Measurements from ENCODE around the gene IRF7.

The IRF7 gene

DNA sequence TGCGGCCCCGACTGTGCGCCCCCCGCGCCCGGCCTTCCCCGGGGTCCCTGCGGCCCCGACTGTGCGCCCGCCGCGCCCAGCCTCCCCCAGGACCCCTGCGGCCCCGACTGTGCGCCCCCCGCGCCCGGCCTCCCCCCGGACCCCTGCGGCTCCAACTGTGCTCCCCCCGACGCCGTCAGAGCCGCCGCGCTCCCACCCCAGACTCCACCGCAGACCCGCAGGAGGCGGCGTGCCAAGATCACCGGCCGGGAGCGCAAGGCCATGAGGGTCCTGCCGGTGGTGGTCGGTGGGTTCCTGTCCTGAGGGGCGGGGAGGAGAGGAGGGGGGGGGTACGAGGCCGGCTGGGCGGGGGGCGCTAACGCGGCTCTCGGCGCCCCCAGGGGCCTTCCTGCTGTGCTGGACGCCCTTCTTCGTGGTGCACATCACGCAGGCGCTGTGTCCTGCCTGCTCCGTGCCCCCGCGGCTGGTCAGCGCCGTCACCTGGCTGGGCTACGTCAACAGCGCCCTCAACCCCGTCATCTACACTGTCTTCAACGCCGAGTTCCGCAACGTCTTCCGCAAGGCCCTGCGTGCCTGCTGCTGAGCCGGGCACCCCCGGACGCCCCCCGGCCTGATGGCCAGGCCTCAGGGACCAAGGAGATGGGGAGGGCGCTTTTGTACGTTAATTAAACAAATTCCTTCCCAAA, 24.4 kb upstream of the IRF7 start:
- no peak for DNase-seq

DNA sequence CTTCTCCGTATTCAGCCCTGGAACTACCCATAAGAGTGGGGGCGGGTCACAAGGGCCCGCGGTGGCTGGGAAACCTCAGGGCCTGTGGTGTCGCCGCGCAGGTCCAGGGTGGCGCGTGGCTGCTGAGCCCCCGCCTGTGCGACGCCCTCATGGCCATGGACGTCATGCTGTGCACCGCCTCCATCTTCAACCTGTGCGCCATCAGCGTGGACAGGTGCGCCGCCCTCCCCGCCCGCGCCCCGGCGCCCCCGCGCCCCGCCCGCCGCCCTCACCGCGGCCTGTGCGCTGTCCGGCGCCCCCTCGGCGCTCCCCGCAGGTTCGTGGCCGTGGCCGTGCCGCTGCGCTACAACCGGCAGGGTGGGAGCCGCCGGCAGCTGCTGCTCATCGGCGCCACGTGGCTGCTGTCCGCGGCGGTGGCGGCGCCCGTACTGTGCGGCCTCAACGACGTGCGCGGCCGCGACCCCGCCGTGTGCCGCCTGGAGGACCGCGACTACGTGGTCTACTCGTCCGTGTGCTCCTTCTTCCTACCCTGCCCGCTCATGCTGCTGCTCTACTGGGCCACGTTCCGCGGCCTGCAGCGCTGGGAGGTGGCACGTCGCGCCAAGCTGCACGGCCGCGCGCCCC, 23.7 kb upstream of the IRF7 start:
- no peak for DNase-seq

DNA sequence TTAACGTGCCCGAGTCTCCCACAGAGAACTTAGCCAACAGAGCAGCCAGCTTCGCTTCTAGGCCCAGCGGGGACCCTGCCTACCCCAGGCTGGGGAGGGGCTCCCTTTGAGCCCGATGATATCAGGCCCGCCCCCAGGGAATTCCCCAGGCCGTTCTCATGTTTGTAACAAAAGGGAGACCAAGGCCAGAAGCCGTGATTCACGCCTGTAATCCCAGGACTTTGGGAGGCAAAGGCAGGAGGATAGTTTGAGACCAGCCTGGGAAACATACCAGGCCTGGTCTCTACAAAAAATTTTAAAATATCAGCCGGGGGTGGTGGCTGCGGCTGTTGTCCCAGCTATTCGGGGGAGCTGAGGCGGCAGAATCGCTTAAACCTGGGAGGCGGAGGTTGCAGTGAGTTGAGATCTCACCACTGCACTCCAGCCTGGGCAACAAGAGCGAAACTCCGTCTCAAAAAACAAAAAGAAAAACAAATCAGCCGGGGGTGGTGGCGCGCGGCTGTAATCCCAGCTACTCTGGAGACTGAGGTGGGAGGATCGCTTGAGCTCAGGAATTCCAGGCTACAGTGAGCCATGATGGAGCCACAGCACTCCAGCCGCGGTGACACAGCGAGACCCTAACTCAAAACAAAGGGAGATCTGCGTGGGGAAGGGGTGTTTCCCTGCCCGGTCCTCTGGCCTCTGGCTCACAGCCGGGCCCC, 23.0 kb upstream of the IRF7 start:
- no peak for DNase-seq

DNA sequence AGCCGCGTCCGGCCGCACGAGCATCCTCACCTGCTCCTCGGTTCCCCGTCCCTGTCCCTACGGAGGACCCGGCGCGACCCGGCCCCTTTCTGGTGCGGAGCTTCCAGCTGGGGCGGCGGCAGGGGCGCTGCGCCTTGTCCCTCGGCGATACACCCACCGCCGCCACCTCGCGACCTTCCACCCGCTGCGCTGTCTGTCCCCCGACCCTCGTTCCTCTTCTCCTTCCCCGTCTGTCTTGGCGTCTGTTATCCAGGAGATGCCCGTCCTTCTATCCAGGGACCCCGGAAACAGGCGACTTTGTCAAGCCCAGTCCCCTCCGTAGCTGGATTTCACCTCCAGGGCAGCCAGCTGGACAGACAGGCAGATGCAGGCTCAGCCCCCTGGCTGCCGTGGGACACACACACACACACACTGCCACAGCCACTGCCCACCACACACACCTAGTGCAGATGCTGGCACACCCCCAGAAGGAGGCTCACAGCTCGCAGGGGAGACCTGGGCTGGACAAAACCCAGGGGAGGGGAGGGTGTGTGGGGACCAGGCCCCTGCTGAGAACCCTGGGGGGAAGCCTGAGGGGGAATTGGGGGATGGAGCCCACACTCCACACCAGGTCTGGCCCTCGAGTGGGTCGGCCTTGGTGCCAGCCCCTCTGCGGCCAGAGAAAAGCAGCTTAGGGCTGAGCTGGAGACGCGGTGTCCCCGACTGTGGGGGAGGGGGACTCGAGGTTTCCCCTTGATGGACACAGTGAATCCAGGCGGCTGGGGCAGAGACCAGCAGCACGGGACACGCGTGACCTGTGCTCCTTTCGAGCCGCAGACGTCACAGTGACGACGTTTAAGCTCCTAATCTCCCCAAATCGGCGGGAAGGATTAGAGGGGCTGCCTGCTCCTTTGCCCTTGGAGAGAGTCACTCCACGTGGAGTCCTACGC, 22.1 kb upstream of the IRF7 start:
- no peak for DNase-seq

DNA sequence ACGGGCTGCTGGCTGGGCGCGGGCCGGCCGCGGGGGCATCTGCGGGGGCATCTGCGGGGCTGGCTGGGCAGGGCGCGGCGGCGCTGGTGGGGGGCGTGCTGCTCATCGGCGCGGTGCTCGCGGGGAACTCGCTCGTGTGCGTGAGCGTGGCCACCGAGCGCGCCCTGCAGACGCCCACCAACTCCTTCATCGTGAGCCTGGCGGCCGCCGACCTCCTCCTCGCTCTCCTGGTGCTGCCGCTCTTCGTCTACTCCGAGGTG, 21.5 kb upstream of the IRF7 start:
- DNase-seq: no peak

DNA sequence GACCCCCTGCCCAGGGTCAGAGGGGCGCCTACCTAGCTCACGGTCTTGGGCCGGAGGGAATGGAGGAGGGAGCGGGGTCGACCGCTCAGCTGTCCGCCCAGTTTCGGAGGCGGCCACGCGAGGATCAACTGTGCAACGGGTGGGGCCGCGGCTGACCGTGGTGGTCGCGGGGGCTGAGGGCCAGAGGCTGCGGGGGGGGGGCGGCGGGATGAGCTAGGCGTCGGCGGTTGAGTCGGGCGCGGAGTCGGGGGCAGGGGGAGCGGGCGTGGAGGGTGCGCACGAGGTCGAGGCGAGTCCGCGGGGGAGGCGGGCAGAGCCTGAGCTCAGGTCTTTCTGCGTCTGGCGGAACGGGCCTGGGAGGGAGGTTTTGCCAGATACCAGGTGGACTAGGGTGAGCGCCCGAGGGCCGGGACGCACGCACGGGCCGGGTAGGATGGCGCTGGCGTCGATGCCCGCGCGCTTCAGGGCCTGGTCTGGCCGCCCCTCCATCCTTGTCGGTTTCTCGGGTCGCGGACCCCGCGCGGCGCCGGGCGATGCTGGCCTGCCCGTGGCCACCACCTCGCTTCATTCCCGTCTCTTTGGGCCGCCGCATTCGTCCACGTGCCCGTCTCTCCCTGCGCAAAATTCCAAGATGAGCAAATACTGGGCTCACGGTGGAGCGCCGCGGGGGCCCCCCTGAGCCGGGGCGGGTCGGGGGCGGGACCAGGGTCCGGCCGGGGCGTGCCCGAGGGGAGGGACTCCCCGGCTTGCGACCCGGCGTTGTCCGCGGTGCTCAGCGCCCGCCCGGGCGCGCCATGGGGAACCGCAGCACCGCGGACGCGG, 21.0 kb upstream of the IRF7 start, which contains the start of gene DRD4:
TSS of gene DRD4 (plus strand) at position 759 of the 822 bp plus-strand sequence. CDS start at position 795, 36 bp downstream.
- DNase-seq: no peak

DNA sequence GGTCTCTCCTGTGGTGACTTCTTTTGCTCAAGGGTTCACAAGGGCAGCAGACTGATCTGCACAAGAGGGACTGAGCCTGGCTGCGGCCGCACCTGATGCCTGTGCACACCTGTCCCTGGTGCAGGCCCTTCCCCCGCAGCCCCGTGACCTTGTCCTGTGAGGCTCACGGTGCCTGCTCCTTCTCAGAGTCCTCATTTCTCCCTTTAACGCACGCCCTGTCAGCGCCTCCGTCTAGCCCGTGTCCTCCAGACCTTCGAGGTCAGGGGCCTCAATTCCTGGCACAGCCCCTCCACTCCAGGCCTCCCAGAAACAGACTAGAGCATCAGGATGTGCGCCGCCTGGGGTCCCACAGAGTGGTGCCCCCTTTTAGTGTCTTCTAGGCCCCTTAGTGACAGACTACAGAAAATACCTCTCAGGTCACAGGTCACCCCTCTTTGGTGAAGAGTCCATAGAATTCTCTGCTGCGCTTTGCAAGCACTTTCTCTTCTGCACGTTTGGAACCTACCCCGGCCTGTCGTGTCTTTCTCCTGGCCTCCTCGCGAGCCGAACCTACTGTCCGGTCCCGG, 20.3 kb upstream of the IRF7 start:
- no peak for DNase-seq

DNA sequence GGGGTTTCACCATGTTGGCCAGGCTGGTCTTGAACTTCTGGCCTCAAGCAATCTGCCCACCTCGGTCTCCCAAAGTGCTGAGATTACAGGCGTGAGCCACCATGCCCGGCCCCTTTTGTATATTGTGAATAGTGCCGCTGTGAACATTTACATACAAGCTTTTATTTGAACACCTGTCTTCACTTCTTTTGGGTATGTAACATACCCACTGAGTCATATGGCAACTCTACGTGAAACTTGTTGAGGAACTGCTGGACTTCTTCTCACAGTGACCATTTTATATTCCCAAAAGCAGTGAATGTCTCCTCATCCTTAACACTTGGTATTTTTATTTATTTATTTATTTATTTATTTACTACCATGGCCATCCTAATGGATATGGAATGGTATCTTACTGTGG, 15.1 kb upstream of the IRF7 start:
- no peak for DNase-seq

DNA sequence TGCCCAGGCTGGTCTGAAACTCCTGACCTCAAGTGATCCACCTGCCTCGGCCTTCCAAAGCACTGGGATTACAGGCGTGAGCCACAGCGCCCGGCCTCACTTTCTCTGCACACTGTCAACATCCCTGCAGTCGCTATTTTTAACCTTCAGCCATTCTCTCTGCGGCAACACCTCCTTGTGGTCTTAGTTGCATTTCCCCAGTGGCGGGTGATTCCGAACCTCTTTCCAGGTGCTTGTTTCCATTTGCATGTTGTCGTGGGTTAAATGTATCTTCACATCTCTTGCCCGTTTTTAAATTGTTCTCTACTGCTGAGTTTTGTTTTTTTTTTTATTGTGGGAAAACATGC, 13.5 kb upstream of the IRF7 start:
- peak in 1 of 3 experiments; percentile 48 for DNase-seq

DNA sequence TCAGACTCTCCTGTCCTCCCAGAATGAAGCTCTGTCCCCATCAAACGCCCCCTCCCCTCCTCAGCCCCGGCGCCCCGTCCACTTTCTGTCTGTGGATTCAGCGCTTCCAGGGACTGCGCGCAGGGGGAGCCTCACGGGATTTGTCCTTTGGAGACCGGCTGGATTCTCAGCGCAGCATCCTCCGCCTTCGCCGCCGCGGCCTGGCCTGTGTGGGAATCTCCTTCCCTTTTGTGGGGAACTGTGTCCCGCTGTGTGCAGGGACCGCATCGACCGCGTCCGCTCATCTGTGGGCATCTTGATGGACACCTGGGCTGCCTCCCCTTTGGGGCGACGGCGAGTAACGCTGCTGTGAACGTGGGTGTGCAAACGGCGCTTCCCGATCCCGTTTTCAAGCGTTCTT, 12.3 kb upstream of the IRF7 start:
- no peak for DNase-seq

DNA sequence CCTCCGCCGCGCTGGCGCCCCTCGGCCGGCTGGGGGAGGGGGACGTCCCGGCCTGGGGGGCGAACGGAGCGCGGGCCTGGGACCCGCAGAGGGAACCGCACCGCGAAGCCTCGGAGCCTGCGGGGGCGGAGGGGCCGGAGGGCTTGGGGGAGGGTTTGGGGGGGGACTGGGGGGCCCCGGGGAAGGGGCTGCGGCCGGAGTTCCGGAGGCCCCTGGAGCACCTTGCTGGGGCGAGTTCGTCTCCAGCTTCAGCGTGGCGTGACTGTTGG, 11.5 kb upstream of the IRF7 start:
- no peak for DNase-seq

DNA sequence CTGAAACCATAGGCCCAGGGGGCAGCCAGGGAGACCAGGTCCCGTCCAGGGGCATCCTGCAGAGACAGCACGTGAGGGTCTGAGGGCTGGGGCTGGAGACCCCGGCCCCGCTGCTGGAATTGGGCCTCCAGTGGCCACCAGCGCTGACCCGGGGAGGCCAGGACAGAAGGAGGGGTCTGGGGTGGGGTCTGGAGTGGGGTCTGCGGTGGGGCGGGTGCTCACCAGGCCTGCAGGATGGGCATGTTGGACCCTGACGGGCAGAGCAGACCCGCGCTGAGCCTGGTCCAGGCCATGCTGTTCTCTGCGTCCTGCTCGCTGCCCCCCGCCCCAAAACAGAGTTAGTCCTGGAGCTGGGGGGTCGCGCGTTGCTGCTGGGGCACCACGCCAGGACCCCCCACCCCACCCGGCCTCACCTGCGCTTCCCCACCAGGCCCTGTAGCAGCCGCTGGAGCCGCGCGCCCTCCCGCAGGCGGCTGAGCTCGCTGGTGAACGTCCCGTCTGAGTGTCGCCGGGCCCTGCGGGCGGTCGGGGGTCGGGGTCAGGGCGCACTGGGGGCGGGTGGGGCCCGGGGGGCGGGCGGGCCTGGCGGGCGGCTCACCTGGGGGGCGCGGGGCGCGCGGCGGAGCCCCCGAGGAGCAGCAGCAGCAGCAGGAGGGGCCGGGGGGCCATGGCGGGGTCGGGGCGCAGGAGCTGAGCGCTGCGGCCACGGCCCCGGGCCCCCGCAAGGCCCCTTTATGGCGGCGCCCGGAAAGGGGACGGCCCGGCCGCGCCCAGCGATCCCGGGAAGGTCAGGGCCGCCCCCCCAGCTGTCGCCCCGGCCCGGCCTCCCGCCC, 10.9 kb upstream of the IRF7 start, which contains the start of gene SCT:
TSS of gene SCT (minus strand) at position 707 of the 833 bp plus-strand sequence. CDS start at position 669, 38 bp downstream.
- DNase-seq: no peak

DNA sequence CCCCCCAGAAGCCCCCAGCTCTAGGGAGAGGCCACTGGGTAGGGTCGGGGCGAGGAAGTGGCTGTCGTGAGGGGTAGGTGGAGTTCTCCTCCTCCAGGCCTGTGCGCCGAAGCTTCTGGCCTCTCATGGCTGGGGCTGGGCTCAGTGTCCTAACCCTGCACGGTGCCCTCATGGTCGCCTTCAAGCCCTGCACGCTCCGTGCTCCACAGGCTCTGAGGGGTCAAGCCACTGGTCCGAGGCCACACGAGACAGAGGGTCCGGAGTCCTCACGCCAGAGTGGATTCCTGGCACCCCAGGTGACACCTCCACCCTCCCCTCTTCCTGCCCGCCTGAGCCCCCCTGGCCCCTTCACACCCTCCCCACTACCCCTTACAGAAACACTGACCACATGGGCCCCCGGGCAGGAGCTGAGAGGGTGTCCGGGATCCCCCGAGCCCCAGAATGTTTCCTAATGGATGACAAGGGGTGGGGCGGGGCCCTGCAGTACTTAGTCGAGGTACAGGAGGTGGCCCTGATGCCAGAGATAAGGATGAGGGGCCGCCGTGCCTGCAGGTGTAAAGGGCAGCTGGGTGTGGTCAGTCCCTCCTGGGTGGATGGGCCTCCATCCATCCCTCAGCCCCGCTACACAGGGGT, 10.0 kb upstream of the IRF7 start:
- no peak for DNase-seq

DNA sequence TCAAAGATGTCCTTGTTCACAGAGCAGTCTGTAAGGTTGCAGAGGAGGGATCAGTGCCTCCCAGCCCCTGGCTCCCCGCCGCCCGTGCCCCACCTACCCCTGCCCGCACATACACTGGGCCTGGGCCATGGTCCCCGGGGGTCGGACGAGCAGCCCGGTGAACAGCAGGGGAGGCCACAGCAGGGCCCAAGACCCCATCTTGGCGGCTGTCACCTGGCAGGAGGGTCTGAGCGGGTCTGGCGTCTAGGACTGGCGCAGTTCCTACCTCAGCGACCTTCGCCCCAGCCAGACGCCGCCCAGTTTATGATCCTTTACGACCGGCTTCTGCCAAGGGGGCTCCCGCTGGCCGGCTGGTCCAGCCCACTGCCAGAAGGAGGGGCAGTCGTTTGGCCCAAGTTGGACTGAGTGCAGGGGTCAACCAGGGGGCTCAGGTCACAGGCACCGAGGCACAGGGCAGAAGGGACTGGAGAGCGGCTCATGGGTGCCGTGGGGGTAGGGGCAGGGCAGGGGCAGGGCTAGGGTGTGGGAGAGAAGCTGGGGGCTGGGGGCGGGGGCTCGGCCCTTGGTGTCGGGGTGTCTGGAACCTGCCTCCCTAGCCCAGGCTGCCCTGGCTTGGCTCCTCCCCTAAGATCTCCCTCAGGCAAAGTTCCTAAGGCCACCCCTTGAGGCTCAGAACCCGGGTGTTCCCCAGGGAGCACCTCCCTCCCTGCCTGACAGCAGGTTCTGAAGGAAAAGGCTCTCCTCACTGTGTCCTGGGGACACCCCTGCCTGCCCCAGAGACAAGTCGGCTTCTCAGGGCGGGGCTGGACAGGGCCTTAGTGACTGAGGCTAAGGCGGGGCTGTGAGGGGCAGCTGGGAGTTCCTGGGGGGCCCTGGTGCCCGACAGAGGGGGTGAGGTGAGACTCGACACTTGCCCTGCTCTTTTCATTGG, 9.2 kb upstream of the IRF7 start, which contains the start of gene CDHR5:
TSS of gene CDHR5 (minus strand) at position 251 of the 931 bp plus-strand sequence. CDS start at position 198, 53 bp downstream.
- DNase-seq: no peak

DNA sequence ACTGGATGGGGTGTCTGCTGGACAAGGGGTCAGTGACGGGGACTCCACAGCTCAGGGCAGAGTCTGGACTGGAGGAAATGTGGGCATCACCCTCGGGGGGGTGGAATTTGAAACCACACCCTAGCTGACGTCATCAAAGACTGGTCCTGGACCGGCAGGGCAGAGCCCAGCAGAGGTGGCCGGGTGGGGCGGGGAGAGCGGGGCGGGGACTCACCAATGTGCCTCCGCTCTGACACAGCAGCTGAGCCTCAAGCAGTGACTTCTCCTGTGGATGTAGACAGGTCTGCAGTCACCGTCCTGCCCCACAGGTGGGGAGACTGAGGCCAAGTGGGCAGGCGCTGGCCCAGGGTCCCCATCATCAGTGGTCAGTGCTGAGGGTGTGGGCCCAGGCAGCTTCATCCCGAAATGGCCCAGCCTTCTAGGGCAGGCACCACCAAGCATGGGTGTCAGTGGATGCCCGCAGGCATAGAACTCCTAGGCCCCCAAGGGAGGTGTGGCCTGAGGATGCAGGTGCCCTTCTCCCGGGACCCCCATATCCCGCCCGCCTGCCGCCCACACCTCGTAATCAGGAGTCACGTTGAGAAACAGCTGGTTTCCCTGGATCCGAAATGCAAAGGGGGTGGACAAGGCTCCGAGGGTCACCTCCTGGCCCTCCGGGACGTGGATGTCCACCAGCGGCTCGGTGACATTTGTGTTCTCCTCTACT, 8.4 kb upstream of the IRF7 start:
- no peak for DNase-seq

DNA sequence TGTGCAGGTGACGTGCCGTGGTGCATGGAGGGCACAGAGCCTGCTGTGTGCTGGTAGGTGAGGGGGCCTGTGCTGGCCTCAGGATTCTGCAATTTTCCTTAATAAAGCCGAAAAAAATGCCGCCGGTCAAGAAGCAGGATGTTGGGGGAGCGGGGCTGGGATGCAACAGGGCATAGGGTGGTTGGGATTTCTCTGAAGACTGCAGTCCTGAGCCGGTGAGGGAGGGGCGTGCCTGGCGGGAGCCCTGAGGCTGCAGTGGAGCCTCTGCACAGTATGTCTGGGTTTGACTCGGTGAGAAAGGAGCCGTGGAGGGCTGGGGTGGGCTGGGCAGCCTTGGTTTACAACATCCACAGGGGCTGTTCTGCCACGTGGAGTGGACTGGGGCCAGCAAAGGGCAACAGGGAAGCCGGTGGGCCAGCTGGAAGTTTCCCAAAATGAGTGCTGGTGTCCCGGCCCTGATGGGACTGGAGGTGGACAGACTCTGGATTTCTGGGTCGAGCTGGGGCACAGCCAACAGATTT, 7.7 kb upstream of the IRF7 start:
- DNase-seq: no peak

DNA sequence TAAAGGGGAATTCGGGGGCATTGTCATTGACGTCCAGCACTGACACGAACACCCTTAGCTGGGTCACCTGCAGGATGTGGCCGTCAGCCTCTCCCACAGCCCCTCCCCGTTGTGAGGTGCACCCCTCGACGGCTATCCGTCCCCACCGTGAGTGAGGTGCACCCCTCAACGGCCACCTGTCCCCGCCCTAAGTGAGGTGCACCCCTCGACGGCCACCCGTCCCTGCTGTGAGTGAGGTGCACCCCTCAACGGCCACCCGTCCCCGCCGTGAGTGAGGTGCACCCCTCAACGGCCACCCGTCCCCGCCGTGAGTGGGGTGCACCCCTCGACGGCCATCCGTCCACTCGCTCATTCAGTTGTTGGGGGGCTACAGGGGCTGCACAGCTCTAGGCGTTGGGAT, 6.1 kb upstream of the IRF7 start:
- no peak for DNase-seq

DNA sequence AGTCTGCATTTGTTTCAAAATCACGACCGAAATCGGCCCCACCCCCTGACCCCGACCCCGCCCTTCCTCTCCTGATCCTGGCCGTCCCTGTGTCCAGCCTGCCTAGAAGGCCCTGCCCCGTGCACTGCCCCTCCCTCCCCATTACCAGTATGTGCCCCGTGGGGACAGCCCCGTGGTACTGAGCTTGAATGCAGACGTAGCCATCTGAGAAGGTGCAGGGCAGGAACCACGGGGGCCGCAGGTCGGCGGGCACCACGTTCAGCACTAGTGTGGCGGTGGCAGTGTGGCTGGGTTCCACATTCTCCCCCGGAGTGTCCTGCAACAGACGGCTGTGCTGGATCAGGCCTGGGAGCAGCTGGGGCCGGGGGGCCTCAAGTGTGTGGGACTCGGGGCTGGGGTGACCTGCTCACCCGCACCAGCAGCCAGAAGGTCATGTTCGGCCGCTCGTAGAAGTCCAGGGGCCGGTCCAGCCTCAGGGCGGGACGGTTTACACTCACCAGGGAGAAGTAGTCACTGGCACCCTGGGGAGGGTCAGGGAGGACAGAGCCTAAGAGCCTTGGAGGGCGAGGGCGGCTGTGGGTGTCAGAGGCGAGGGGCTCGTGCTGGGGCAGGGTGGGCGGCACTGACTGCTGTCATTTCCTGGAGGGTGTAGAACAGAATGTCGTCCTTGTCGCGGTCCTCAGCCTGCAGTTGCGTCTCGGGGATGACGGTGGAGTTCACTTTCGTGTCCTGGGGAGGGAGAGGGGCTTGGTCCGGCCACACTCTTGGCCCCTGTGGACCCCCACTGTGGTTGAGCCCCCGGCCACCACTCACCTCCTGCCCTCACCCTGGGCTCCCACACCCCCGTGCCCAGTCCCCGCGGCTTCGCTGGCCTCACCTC, 5.4 kb upstream of the IRF7 start:
- DNase-seq: no peak

Measured in NCI-H1417 (cell line).